OCI-LY7 (cell line): ENCODE measurements around the gene TAF6.

Source experiments
- CTCF ChIP-seq: fragments of 200-600 bp; sonication (generic); conservative IDR thresholded peaks from 2 replicates; pipeline ENCODE4 v1.5.1; 2014; ENCODE audit warnings: mild to moderate bottlenecking, antibody characterized with exemption, low read length, moderate library complexity, mixed read lengths
- EZH2phosphoT487 ChIP-seq: fragments of 200-600 bp; sonication (generic); IDR thresholded peaks from 2 replicates; pipeline ENCODE4 v1.6.1; 2018; ENCODE audit warnings: low read depth, borderline replicate concordance, mild to moderate bottlenecking, mixed run types, antibody characterized with exemption, low read length, moderate library complexity, mixed read lengths

- TF ChIP-seq CTCF (no peak), EZH2phosphoT487 (no peak)
Measured at GRCh38 chr7:100141555-100141949, 22.4 kb upstream of the TAF6 start.
